Ramos (cell line): ENCODE measurements around the gene HDAC10.

ENCODE experiments used
- in situ Hi-C: fragments of 300-500 bp; cut with MboI; formaldehyde crosslinking; loops from one replicate; pipeline ENCODE4 v1.14.3; 2022; ENCODE audit warnings: low sequenced_read_pairs; ENCODE audit not compliant: unreplicated experiment

HDAC10 gene

DNA sequence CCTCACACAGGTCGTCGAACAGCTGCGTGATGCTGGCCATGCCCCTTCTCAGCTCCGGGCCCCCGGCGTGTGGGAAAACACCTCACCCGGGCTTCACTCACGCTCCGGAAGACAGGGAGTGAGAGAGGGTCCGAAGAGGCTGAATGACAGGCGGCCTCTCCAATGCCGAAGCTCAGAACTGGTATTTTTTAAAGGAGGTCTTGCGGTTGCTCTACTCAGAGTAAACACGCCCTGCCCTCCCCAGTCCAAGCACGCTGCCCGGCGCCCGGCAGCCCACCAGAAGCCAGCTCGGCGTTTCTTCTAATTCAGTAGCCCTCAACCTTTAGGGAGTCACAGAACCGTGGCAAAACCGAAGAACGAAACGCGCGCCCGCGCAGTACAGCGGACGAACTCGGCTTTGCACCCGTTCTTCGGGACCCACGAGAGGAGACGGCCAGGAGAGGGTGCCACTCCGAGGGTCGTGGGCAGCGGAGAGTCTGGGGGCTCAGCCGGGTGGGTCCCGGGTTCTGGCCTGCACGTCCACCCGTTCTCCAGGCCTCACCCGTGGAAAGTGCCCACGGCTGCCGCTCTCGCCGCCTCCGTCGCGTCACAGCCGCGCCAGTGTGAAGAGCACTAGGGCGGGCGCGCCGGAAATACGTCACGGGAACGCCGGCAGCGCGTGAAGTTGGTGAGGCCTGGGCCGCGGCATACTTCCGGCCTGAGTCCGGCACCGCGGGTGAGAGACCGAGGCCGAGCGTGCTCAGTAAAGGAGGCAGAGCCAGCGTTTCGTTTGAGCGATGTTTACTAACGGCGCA, 6.4 kb downstream of the HDAC10 start, which contains the start of gene TUBGCP6:
TSS of gene TUBGCP6 (minus strand) at position 604 of the 794 bp plus-strand sequence. CDS start at position 40, 564 bp downstream.
- in situ Hi-C loops: no loop called here

DNA sequence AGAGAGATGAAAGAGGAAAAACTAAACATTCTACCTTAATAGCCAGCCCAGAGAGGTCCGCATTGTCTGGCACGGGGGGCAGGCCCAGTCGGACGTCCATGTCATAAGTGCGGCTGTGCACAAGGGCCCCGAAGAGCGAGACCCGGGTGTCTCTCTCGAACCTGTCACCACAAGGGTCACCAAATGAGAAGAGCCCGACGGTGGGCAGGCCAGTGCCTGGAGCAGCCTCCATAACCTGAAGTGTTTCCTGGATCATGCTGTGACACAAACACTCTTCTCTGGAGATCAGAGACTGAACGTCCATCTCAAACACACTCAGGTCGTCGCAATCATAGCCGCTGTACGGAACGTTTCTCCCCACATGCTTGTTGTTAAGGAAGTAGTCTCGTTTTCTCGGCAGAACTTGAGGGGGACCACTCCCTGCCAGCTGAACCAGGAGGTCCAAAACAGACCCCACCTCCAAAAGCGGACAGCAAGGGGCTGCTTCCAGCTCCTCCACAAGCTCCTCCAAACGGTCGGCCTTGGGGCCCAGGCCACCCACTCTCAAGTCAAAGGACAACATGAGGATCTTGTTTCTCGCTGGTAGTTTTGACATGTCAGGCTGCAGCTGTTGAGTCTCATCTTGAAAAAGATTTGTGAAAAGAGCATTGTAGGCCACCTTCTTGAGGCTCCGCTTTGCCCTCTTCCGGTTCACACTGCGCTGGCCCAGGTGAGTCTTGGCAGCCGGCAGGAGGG, 7.2 kb downstream of the HDAC10 start:
- in situ Hi-C loops: no loop called here

DNA sequence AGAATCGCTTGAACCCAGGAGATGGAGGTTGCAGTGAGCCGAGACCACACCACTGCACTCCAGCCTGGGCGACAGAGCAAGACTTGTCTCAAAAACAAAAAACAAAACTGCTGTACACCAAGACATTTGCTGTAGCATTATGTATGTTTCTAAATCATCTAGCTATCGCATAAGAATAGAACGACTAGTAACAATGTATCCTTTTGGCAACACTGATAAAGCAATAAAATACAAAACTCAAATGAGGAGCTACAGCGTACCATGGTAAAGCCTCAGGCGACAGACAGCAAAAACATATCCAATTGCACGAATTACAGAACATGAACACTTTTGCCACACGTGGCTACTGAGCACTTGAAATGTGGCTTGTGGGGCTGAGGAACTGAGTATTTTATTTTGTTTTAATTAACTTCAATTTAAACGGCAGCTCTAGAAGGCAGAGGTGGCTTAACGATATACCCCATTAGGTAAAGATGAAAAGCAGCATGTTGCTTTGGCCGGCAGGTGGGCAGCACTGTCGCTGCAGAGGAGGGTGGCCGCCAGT, 8.6 kb downstream of the HDAC10 start:
- in situ Hi-C loops: no loop called here

DNA sequence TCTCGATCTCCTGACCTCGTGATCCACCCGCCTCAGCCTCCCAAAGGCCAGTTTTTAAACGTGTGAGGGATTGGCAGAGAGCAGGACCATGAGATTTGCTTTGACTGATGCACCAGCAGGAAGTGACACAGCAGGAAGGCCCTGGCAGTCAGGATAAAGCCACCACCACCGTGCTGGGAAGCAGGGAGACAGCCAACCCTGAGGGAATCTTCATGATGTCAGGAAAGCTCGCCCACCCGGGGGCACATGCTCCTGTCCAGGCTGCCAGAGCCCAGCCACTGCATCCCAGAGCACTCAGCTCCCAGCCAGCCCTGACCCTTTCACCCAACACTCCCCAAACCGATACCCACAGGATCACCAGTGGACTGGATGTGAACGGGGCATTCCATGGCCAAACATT, 12.3 kb downstream of the HDAC10 start:
- in situ Hi-C loops: no loop called here

DNA sequence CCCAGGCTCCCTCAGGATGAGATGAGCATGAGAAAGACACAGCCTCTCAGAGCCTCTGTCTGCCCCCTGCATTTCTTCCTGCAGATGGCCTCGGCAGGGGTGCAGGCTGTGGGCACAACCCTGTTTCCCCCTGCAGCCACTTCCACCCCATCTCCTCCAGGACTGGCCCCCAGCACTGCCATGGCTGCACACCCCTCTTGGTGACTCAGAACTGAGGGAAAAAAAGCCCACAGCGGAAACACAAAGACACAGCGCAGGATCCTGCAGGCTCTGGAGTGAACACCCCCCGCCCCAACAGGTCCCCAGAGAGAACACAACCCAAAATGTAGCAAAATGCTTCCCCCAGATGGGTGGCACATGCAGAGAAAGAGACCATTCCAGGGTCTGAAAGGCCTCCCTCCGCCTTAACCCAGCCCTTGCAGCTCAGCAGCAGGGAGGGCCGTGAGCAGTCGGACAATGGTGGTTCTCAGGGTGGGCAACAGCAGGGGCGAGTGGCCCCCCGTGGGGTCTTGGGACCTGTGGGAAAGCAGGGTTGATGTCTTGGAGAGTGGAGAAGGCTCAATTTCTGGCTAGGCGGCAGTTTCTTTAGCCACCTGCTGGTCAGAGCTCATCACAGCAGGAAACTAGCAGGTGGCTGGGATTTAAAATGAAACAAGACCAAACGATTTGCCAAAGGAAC, 14.2 kb downstream of the HDAC10 start:
- in situ Hi-C loops: no loop called here

DNA sequence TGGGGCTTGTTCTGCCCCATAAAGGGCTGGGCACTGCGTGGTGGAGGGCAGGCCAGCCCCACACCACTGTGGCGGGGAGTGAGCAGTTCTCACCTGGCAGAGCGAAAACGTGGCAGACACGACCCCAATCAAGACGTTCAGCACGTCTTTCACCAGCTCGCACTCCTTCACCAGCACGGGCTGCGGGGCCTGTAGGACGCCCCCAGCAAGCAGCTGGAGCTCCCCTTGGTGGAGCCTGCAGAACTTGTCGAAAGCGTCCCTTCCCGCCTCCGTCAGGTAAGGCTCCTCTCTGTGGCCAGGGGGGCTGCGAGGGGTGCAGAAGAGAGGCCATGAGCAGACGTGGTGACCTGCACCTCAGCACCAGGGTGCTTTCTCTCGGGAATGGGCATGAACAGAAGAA, 17.8 kb downstream of the HDAC10 start:
- in situ Hi-C loops: no loop called here

DNA sequence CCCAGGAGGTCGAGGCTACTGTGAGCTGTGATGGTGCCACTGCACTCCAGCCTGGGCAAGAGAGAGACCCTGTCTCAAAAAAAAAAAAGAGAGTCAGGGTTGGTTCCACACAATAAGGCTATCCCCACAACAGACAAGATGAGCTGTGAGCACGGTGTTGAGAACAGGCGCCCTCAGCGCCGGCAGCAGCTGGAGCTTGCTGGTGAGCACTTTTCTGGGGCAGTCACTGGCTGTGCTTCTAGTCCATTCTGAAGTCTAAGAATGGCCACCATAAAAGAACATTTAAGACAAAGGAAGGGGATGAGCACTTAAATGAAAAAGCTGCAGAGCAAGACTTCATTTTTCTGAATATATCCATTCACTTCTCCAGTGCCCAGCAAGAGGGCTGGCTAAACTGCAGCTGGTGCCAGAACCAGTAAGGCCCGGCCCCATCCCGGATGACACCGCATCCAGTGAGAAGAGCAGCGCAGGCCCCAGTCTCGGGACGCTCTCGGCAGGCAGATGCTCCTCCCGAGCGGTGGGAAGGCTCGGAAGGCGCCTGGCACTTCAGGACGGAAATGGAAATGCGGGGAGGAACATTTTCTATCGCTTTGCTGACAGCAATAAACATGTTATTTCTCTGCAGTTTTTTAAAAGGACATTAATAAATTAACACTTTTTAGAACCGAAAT, 18.4 kb downstream of the HDAC10 start:
- in situ Hi-C loops: no loop called here

DNA sequence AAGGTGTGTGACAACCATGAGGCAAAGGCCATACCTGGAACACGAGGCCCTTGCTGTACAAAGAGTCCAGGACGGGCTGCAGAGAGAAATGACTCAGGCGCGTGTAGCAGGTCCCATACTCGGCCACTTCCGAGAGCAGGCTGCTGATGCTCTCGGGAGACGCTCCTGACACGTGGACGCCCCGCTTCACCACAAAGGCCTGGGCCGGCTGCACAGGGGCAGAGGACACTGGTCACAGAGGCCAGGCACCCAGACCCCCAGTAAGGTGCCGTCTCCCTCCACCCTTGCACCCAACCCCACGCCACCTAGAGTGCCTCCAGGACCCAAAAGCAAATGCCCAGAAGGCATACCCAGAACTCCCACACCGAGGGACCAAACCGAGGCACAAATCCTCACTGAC, 21.7 kb downstream of the HDAC10 start:
- in situ Hi-C loops: no loop called here

DNA sequence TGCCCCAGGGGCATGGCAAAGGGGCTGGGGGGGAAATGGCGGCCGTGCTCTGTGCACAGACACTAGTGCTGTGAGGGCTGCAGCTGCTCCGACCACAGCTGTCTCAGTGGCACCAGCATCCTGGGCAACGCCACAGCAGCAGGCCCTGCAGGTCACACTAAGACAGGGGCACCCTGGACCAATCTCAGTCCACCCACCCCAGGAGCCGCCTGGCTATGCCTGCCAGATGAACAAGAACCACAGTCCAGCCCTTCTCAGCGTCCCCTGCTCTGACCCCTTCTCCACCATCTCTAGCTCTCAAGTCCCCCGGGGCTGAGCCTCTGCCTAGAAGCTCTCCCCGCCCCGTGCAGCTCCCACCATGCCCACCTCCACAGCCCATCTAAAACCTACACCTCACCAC, 22.7 kb downstream of the HDAC10 start:
- in situ Hi-C loops: no loop called here

DNA sequence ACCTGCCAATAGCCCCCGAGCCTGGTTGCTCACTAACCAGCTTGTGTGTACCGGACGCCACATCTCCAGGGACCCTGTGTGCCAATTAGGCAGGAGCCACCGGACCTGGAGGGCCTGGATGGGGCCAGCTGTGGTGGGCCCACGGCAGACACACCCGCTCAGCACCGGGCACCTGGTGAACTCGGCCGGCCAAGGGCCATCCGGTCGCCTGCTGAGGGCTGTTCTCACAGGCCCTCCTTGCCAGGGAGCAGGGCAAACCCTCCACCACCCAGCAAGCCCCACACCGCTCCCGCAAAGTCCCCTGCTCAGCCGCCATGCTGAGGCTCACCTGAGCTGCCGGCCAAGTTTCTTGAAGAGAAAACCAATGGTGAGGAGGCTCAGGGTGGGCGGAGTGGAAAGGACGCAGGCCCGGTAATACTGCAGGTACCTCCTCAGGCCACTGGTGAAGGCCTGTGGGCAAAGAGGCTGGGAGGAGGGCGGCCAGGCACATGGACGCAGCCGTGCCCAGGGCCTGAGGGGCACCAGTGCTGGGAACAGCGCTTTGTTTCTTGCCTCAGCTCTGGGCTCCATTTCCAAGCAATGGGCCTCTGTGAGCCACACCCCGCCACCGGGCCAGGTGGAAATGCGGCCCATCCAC, 23.4 kb downstream of the HDAC10 start:
- in situ Hi-C loops: no loop called here

DNA sequence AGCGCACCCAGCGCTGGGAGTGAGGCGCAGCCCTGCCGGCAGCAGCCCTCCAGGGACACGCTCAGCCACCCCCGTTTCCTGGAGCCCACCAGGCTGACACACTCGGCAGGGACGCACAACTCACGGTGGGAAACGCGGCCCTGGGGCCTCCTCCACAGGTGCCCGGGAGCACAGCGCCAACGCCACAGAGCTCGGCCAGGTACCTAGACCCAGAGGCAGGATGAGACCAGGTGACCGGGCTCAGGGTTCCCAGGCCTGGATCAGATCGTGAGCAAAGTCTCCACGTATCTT, 24.2 kb downstream of the HDAC10 start:
- in situ Hi-C loops: no loop called here

DNA sequence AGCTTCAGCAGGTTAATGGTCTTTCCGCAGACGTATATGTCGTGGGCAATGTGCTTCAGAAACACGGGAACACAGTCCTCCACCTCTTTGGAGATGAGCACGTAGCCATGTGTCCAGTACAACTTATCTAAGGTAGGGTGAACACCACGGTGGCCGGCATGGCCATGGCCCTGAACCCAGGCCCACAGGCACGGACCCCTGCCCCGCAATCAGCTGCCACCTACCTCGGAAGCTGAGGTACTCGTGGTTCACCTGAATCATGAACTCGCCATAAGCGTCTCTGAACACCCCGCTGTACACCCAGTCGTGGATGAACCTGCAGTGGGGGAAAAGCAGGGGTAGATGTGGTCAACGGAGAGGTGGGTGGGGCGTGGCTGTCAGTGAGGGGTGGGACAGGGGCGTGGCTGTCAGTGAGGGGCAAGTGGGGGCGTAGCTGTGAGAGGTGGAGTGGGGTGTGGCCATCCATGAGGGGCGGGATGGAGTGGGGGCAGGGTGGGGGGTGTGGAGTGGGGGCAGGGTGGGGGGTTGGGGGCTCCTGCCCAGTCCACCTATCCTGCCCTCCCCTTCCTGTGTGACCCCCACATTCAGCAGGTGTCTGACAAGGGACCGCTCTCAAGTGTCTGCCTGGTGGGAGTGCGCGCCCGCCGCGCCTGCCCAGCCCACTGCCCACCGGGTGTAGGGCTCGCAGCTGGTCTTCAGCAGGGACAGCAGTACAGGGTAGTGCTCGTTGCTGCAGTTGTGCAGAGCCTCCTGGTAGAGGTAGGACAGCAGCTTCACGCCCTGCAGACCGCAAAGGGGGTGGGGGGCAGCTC, 24.8 kb downstream of the HDAC10 start:
- in situ Hi-C loops: no loop called here

DNA sequence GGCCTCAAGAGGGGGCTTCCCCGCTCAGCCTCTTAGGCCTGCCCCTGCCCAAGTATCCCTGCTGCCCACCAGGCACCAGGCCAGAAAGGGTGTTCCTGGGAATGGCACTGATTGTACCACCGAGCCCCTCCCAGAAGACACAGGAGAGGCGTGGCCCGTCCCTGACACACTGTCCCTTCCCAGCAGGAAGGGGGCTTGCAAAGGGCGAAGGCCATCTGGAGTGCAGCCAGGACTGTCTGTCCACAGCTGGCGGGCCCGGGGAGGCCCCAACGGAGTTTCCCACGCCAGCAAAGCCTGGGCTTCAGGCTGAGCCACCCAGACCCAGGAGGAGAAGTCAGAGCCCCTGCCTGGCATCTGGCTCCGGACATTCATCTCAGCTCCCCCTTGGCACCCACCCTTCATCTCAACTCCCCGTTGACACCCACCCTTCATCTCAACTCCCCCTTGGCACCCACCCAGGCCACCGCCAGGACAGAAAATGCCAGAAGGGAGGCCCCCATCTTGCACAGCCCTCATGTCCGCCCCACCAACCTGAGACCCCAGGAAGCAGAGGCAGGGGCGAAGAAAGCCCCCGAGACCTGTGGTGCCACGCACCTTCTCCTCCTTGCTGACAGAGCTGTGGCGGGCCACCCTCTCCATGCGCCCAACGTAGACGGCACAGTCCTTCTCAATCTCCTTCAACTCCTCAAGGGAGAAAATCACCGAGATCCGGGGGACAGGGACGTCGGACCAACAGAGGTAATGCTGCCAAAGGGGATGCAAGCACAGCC, 25.7 kb downstream of the HDAC10 start:
- in situ Hi-C loops: no loop called here

DNA sequence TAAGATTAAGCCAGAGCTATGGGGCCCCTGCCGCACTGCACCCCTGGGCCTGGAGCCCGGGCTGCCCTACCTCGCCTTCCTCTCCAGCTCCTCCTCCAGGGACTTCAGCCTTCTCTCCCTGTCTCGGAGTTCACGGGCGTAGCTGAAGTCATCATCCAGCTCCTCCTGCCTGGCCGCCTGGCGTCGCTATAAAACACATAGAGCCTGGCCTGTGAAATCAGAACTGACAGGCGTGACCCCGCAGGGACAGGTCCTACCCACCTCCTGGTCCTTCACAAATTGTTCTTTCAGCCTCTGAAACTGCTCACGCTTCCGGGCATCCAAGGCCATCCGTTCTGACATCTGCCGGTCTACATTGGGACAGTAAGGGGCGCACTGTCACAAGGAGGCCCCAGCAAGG, 27.0 kb downstream of the HDAC10 start:
- in situ Hi-C loops: no loop called here

DNA sequence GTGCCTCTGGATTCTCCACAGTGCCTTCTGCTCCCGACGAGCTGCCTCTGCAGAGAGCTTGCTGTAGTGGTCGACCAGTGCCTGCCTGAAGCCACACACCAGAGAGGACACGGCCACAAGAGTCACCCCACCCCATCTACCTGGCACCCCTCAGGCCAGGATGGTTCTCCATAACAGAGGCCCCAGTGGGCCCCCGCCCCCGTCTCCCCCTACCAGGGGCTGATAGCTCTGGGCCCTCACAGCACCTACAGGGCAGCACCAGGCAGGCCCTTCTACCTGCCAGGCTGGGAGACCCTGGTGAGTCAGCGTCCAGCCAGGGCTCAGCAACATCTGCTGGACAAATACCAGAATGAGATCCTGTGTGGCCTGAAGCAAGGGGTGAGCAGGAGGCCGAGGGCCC, 28.6 kb downstream of the HDAC10 start:
- in situ Hi-C loops: no loop called here

DNA sequence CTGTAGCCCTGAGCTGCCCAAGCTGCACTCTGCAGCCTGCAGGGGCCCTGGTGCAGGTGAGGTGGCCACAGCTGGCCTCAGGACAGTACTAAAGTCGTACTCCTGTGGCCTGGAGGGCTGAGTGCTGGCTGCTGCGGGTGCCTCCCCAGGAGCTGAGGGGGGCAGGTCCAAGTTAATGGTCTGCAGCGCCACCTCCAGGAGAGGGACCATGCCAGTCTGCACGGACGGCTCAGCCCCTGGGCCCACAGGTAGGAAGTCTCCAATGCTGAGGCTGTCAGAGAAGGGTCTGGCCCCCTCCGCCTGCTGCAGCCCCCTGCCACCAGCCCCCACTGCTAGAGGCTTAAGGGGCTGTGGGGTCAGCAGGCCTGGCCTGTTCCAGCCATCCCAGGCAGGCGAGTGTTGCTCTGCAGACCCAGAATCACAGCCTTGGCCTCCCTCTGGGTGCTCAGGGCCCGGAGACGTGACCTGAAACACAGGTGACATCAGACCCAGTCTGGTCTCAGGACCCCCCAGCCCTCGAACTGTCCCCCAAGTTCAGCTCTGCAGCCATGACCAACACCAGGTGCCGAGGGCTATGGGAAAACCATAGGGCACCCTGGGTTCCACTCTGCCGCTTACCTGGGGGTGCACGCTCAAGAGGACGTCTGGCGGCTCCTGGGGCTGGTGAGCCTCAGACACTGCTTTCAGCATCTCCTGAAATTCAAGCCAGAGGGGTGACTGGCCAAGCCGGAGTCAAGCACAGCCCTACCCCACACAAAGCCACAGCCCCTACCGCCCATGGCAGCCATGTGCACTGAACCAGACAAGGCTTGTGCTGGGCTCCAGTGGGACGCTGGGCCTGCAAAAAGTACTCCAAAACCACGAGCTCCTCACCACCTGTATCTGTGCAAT, 29.4 kb downstream of the HDAC10 start:
- in situ Hi-C loops: no loop called here

DNA sequence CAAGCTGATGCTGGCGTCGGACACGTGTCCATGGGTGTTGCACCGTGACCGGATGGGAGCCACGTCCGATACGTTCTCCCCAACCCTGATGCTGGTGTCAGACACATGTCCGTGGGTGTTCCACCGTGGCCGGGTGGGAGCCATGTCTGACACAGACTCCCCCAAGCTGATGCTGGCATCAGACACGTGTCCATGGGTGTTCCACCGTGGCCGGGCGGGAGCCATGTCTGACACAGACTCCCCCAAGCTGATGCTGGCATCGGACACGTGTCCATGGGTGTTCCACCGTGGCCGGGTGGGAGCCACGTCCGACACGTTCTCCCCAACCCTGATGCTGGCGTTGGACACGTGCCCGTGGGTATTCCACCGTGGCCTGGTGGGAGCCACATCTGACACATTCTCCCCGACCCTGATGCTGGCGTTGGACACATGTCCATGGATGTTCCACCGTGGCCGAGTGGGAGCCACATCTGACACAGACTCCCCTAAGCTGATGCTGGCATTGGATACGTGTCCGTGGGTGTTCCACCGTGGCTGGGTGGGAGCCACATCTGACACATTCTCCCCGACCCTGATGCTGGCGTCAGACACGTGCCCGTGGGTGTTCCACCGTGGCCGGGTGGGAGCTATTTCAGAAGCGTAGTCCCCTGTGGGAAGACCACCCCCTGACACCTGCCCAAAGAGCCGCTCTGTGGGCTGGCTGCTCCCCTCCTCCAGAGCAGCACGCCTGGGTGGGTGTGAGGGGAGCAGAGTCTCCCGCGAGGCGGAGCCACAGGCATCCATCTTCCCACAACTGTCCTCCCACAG, 30.3 kb downstream of the HDAC10 start:
- in situ Hi-C loops: no loop called here
